ENCODE results near the gene MACROD1.

GRCh38 chr11:64026575-64027205 is 139.2 kb downstream of the MACROD1 start:
- TF ChIP-seq CTCF (IDR thresholded peaks at IDR 0.05) (no peak), POLR2A (IDR thresholded peaks at IDR 0.05) (no peak)

Data from Peyer's patch (tissue), 4 donors.